ENCODE data around the gene LAMC3.

The LAMC3 gene

GRCh38 chr9:131010482-131011273 is 1.7 kb downstream of the LAMC3 start:
- no peak overlapping the region for H3K4me3 ChIP-seq (ENCODE audit: low read depth, low read length)

GRCh38 chr9:131011274-131012022 is 2.5 kb downstream of the LAMC3 start:
- no peak overlapping the region for H3K4me3 ChIP-seq (ENCODE audit: low read depth, low read length)

- H3K4me3 ChIP-seq (ENCODE audit: low read depth, low read length), result no peak overlapping the region
These were observed 3.0 kb downstream of the LAMC3 start for GRCh38 chr9:131012023-131012334.

GRCh38 chr9:131012396-131012917 is 3.5 kb downstream of the LAMC3 start:
- no peak overlapping the region for H3K4me3 ChIP-seq (ENCODE audit: low read depth, low read length)

GRCh38 chr9:131013015-131013755 is 4.2 kb downstream of the LAMC3 start:
- H3K4me3 ChIP-seq (ENCODE audit: low read depth, low read length), result no peak overlapping the region

- no peak overlapping the region for H3K4me3 ChIP-seq (ENCODE audit: low read depth, low read length)
These were observed 5.0 kb downstream of the LAMC3 start for GRCh38 chr9:131013771-131014676.

- no peak overlapping the region for H3K4me3 ChIP-seq (ENCODE audit: low read depth, low read length)
These were observed 6.1 kb downstream of the LAMC3 start for GRCh38 chr9:131015112-131015511.

- H3K4me3 ChIP-seq (ENCODE audit: low read depth, low read length), result no peak overlapping the region
These were observed 7.0 kb downstream of the LAMC3 start for GRCh38 chr9:131015876-131016397.

- H3K4me3 ChIP-seq (ENCODE audit: low read depth, low read length), result no peak overlapping the region
These were observed 8.1 kb downstream of the LAMC3 start for GRCh38 chr9:131017067-131017466.

- H3K4me3 ChIP-seq (ENCODE audit: low read depth, low read length), result no peak overlapping the region
These were observed 9.6 kb downstream of the LAMC3 start for GRCh38 chr9:131018621-131019020.

GRCh38 chr9:131019388-131020239 is 10.6 kb downstream of the LAMC3 start:
- H3K4me3 ChIP-seq (ENCODE audit: low read depth, low read length), result no peak overlapping the region

GRCh38 chr9:131020388-131020787 is 11.4 kb downstream of the LAMC3 start:
- H3K4me3 ChIP-seq (ENCODE audit: low read depth, low read length), result no peak overlapping the region

- H3K4me3 ChIP-seq (ENCODE audit: low read depth, low read length), result no peak overlapping the region
These were observed 11.9 kb downstream of the LAMC3 start for GRCh38 chr9:131020862-131021261.

GRCh38 chr9:131021785-131022184 is 12.8 kb downstream of the LAMC3 start:
- H3K4me3 ChIP-seq (ENCODE audit: low read depth, low read length), result no peak overlapping the region

- H3K4me3 ChIP-seq (ENCODE audit: low read depth, low read length), result no peak overlapping the region
These were observed 16.2 kb downstream of the LAMC3 start for GRCh38 chr9:131024978-131025868.

- no peak overlapping the region for H3K4me3 ChIP-seq (ENCODE audit: low read depth, low read length)
These were observed 17.2 kb downstream of the LAMC3 start for GRCh38 chr9:131025953-131026858.
